Stimulated activated CD4-positive, alpha-beta T cell treated with anti-CD3 and anti-CD28 coated beads, Interleukin-1b, Interleukin-23, amount 100 ng/mL, for 24 hours (primary cell): Measurements from ENCODE around the gene IGF1.
"Not testable (repeated sequence)": the region's sequence is repeated elsewhere in the genome, so short reads cannot be mapped to it uniquely, and the experiment has no call there.

ENCODE experiments used
- DNase-seq, 4 experiments: peaks; one replicate each; pipeline ENCODE4 v3.0.0-alpha.2; 2020; ENCODE audit warnings: low read depth in 4 of 4, low spot score in 1 of 4

Gene IGF1

GRCh38 chr12:102462795-102463465 is 17.4 kb downstream of the IGF1 start:
- no peak for DNase-seq

- DNase-seq = no peak
Observed at GRCh38 chr12:102462386-102462785, 18.0 kb downstream of the IGF1 start.

GRCh38 chr12:102461501-102461900 is 18.9 kb downstream of the IGF1 start:
- no peak for DNase-seq

GRCh38 chr12:102459314-102459713 is 21.0 kb downstream of the IGF1 start:
- DNase-seq = no peak

GRCh38 chr12:102454808-102455760 is 25.3 kb downstream of the IGF1 start:
- DNase-seq = no peak

GRCh38 chr12:102454330-102454729 is 26.0 kb downstream of the IGF1 start:
- no peak for DNase-seq

GRCh38 chr12:102452605-102453004 is 27.8 kb downstream of the IGF1 start:
- DNase-seq = no peak

- not testable (repeated sequence) for DNase-seq
Observed at GRCh38 chr12:102449018-102449417, 31.3 kb downstream of the IGF1 start.

- not testable (repeated sequence) for DNase-seq
Observed at GRCh38 chr12:102447426-102447825, 32.9 kb downstream of the IGF1 start.

GRCh38 chr12:102444707-102445106 is 35.7 kb downstream of the IGF1 start:
- no peak for DNase-seq

- no peak for DNase-seq
Observed at GRCh38 chr12:102444093-102444492, 36.3 kb downstream of the IGF1 start.

- DNase-seq = no peak
Observed at GRCh38 chr12:102441077-102441596, 39.2 kb downstream of the IGF1 start.

- no peak for DNase-seq
Observed at GRCh38 chr12:102439426-102440405, 40.6 kb downstream of the IGF1 start.

GRCh38 chr12:102438827-102439210 is 41.5 kb downstream of the IGF1 start:
- no peak for DNase-seq

GRCh38 chr12:102438047-102438826 is 42.1 kb downstream of the IGF1 start:
- DNase-seq = no peak

GRCh38 chr12:102437511-102437910 is 42.9 kb downstream of the IGF1 start:
- DNase-seq = no peak

GRCh38 chr12:102436867-102437266 is 43.5 kb downstream of the IGF1 start:
- DNase-seq = no peak

- no peak for DNase-seq
Observed at GRCh38 chr12:102435827-102436436, 44.4 kb downstream of the IGF1 start.

- no peak for DNase-seq
Observed at GRCh38 chr12:102433304-102433703, 47.1 kb downstream of the IGF1 start.

GRCh38 chr12:102430661-102431060 is 49.7 kb downstream of the IGF1 start:
- DNase-seq = no peak
